HG03342 (cell line): ENCODE measurements around the gene ACKR2.
A peak's percentile ranks its signal among the peaks of the same experiment; 100 is the strongest.
"Not testable (repeated sequence)": the region's sequence is repeated elsewhere in the genome, so short reads cannot be mapped to it uniquely, and the experiment has no call there.

ENCODE experiments used
- ATAC-seq: cut with Tn5 transposase; IDR thresholded peaks from one replicate; pipeline ENCODE4 v1.9.1; 2021; ENCODE audit warnings: mild to moderate bottlenecking, moderate library complexity; ENCODE audit not compliant: unreplicated experiment

Gene ACKR2

DNA sequence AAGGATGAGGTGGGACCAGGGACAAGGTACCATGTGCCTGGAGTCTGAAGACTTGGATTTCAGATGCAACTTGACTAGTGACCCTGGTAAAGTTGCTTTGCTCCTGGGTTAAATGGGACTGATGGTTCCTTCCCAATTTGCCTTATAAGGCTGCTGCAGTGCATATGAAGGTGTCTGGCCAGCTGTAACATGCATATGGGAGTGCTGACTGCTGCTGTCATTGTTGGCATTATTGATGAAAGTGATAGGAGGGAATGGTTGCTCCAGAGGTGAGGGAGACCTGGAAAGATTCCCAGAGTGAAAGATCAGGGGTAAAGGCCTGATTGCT is 45.9 kb downstream of the ACKR2 start:
- no peak for ATAC-seq

DNA sequence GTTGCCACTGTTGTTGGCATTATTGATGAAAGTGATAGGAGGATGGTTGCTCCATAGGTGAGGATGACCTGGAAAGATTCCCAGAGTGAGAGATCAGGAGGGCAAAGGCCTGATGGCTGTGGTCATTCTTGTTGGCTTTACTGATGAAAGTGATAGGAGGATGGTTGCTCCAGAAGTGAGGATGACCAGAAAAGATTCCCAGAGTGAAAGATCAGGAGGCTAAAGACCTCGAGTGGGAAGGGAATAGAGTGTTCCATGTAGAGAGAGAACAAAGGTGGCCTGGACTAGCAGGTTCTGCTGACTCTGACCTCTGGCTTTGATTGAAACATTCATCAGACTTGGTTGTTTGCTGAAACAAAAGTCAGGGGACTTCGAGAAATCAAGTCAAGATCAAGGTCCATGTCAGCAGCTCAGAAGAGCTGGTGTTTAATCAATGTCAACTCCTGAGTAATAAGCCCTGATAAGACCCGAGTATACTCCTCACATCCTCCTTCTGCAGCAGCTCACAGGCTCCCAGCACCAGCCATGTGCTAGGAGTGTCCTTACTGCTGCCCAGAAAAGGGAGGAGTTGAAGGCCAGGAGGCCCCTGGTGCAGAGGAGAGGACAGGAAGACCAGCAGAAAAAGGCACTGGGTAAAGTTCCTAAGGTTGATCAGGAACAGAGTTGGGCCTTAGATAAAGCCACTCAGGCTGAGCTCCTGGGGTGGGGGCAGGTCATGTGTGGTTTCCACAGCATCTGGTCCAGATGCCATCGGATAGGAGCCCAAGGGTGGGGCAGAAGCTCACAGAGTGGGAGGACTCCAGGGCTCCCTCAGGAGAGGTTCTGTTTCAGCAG is 46.5 kb downstream of the ACKR2 start:
- no peak for ATAC-seq

DNA sequence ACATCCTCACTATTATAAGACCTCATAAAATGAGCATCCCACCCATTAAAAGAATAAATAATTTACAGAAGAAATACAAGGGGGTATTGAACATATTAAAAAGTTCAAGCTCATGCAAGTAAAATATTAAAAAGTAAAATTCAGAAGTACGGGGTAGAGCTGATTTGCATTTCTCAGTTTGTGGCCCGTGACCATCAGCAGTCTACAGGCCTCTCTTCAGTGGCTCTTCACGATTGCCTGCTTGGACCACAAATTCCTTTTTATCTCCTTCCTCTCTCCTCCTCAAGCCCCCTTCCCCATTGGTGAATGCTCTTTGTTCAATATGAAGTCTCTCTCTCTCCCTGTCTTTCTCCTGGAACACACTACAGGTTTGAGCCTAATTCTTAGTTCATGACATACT is 47.3 kb downstream of the ACKR2 start:
- ATAC-seq: no peak

DNA sequence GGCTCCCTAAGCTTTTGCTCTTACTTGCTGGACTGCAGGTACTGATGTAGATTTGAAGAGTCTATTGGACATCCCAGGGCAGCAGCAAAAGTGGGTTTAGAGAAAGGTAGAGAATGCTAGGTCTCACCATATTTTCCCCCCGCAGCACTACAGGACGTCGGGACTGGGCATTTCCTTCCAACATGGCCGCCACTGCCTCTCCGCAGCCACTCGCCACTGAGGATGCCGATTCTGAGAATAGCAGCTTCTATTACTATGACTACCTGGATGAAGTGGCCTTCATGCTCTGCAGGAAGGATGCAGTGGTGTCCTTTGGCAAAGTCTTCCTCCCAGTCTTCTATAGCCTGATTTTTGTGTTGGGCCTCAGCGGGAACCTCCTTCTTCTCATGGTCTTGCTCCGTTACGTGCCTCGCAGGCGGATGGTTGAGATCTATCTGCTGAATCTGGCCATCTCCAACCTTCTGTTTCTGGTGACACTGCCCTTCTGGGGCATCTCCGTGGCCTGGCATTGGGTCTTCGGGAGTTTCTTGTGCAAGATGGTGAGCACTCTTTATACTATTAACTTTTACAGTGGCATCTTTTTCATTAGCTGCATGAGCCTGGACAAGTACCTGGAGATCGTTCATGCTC is 55.2 kb downstream of the ACKR2 start:
- ATAC-seq: no peak

- ATAC-seq: no peak
Measured at GRCh38 chr3:42865256-42865655, 56.0 kb downstream of the ACKR2 start.

GRCh38 chr3:42867138-42867537 is 57.9 kb downstream of the ACKR2 start:
- ATAC-seq: no peak

- ATAC-seq: no peak
Measured at GRCh38 chr3:42868841-42869240, 59.6 kb downstream of the ACKR2 start.

DNA sequence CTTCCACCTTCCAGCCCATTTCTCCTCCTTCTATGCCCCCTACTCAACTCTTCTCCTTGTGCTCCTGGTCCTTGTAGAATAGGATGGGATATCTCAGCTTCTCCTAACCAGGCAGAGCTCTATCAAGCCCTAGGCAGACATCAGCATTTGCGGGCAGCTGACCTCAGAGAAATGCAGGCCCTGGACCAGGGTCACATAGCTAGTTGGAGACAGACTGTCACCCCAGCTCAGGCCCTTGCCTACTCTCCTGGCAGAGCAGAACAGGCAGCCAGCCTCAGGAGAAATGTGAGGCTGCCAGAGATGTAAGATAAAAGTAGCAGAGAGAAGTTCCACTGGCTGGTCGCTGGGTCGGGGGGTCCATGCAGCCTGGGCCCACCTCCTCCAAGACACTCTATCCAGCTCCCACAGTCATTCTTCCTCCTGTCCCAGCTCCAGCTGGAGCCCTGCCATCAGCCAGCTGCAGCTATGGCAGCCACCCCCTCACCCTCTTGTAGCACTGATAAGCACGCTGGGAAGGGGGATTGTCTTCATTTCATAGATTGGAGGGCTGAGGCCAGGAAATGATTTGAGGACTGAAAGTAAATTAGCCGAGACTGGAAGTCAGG is 62.4 kb downstream of the ACKR2 start:
- no peak for ATAC-seq

- no peak for ATAC-seq
Measured at GRCh38 chr3:42872718-42873117, 63.5 kb downstream of the ACKR2 start.

DNA sequence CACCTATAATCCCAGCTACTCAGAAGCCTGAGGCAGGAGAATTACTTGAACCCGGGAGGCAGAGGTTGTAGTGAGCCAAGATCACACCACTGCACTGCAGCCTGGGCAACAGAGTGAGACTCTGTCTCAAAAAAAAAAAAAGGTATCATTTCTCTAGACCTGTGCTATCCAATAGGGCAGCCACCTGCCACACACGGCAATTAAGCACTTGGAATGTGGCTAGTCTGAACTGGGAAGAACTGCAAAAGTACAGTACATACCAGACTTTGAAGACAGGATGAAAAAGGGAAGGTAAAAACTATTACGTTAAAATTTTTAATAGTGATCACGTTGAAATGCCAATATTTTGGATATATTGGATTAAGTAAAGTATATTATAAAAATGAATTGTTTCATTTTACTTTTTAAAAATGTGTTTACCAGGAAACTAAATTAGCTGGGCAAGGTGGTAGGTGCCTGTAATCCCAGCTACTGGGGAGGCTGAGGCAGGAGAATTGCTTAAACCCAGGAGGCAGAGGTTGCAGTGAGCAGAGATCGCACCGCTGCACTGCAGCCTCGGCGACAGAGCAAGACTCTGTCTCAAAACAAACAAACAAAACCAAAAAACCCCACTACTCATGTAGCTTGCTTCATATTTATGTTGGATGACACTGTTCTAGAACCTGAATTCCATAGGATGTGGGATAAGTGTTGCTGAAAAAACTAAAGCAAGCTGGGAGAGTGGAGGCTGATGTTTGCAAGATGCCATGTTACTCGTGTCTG is 64.2 kb downstream of the ACKR2 start:
- no peak for ATAC-seq

DNA sequence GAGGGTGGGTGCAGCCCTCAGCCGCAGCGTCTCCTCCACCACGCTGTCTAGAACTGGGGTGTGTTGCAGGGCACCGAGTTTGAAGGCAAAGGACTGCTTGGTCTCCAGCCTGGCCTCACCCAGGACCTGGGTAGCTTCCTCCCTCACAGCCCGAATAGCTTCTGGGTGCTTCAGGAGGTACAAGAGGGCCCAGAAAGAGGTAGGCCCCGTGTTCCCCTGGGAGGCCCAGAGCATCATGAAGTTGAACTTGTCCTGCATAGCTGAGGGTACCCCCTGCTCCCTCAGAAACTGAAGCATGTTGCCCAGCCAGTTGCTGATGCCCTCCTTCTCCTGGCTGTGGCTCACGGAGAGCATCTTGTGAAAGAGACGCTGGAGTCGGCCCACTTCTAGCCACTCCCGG is 65.5 kb downstream of the ACKR2 start:
- no peak for ATAC-seq

DNA sequence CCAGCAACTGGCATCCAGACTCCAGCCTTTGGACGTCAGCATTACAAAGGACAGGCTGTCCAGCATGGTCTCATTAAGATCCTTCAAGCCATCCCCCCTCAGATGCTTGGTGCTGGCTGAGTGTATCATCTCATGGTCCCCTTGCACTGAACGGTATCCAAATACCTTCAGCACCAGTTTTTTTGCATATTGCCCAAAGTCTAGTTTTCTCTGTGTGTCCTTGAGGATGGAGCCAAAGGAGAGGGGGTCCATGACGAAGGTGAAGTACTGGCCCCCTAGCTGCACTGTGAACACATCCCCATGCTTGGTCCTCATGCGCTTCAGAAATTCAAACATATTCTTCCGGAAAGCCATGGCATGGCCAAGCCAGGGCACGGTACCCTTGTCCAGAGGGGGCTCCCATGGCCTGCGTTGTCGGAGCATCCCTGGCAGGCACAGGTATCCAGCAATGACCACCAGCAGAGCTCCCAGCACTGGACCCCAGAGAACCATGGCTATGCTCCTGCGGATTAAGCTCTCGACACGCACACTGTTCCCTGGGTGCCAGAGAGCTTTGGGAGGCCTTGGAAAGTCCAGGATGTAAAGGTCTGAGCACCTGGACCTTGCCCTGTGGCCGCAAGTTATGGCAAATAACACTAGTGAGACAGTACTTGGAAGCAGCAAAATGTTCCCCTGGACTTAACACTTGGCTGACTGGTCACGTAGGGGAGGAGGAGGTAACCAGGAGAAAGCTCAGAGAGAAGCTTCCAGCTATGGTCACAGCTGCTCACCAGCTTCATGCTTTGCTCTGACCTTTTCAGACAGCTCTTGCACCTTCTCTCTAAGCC is 66.3 kb downstream of the ACKR2 start, which contains the start of gene CYP8B1:
TSS of gene CYP8B1 (minus strand) at position 555 of the 827 bp plus-strand sequence. CDS start at position 492, 63 bp downstream.
- ATAC-seq: no peak

GRCh38 chr3:42876401-42876800 is 67.2 kb downstream of the ACKR2 start:
- no peak for ATAC-seq

GRCh38 chr3:42876940-42877720 is 67.9 kb downstream of the ACKR2 start:
- ATAC-seq: no peak

- ATAC-seq: no peak
Measured at GRCh38 chr3:42877881-42878280, 68.6 kb downstream of the ACKR2 start.

GRCh38 chr3:42880183-42880582 is 70.9 kb downstream of the ACKR2 start:
- ATAC-seq: no peak

DNA sequence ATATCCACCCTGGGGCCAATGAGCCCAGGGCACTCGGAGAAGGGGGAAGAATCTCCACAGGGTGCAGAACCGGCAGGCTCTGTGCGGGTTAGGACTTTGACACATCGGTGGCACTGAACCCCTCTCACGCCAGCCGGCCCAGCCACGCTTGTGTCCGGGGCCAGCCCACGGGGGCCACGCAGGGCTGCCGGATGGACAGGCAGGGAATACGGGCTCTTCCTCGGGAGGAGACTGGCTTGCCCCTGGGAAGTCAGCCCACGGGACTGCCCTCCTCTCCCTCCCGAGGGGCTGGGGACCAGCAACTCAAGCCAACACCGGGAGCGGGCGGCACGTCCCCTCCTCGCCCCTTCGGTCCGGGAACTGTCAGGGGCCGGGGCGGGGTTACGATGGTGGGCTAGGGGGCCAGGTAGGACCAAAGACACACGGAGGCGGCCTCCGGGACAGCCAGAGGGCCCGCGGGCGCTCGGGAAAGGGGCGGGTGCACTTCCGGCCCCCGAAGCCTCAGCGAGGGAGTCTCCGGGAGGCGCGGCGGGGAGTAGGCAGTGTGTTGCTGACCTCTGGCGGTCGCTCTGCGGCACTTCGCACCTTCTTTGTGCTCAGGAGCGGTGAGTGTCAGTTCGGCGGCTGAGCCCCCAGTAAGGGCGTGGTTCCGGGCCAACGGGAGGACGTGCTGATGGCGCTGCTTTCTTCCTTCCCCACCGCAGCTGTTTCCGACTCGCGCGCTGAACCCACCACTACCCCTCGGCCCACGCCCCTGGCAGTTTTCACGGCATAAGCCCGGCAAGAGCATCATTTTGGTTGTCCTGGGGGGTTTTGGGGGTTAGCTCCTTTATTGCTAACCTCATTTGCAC is 71.6 kb downstream of the ACKR2 start:
- ATAC-seq: peak; percentile 98

GRCh38 chr3:42883251-42883930 is 74.1 kb downstream of the ACKR2 start:
- ATAC-seq: not testable (repeated sequence)
